COLO668 (cell line): ENCODE measurements around the gene CCK.

Source experiments
- DNase-seq: peaks from one replicate; lab custom pipeline; 2025; ENCODE audit not compliant: unreplicated experiment; lab: John Stamatoyannopoulos, UW

The CCK gene

GRCh38 chr3:42226470-42227425 lies 39.2 kb downstream of the CCK start:
- DNase-seq: no peak

DNA sequence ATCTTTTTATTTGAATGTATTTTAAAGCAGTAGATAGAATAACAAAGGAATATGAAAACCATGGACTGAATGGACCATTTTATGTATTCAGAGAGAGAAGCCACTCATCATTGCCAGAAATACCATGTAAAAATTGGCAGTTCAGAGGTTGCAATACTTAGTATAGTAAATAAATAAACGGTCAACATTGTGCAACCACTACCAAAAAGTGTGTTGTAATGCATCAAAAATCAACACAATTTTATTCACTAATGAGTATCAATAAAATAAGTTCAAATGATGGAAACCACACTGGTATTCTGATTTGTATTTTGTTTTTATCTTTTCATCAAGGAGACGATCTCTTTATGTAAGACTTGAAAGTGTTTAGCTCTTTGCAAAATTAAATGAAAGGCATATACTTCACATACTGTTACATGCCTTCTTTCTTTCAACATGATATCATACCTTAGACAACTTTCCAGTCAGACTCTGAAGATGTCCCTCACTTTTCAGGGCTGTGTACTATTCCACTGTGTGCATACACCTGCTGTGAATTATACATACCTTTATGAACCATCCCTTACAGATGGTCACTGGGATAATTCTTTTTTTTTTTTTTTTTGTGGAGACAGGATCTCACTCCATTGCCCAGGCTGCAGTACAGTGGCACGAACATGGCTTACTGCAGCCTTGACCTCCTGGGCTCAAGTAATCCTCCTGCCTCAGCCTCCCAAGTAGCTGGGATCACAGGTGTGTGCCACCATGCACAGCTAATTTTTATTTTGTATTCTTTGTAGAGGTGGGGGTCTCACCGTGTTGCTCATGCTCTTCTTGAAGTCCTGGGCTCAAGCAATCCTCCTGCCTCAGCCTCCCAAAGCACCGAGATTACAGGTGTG lies 40.3 kb downstream of the CCK start:
- no peak for DNase-seq

DNA sequence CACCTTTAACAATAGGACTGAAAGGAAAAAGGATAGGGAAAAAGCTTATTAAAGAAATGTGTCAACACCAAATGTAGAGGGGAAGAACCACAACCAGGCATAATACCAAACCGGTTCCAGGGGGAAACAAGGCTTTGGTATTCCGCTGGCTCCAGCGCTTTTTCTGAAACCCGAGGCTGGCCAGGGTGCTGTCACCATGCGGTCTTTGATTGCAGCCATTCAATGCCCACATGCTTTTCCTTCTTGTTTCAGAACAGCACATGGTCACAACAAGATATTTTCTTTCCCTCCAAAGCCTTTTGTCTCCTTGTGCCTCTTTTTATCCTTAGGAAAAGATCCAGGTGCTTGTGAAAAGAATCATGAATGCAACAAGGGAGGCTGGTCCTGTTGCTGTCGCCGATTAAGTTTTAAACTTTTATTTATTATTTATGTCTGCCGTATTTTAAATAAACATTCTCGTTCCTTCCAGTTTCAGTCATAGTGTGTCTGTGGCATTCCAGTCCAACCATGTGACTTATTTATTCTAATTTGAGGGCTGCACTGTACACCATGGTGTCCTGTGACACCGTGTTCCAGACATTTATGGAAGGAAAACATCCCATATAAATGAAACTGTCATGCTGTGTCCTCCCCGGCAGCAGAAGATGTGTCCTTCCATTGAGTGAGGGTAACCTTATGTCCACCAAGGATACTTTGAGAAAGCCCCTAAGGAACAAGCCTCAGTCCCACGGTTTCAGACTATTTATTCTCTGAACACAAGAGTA lies 41.1 kb downstream of the CCK start:
- DNase-seq: no peak

GRCh38 chr3:42224178-42224577 lies 41.8 kb downstream of the CCK start:
- DNase-seq: no peak

GRCh38 chr3:42222942-42223693 lies 42.9 kb downstream of the CCK start:
- DNase-seq: no peak

- DNase-seq: no peak
Measured at GRCh38 chr3:42220436-42221121, 45.4 kb downstream of the CCK start.

DNA sequence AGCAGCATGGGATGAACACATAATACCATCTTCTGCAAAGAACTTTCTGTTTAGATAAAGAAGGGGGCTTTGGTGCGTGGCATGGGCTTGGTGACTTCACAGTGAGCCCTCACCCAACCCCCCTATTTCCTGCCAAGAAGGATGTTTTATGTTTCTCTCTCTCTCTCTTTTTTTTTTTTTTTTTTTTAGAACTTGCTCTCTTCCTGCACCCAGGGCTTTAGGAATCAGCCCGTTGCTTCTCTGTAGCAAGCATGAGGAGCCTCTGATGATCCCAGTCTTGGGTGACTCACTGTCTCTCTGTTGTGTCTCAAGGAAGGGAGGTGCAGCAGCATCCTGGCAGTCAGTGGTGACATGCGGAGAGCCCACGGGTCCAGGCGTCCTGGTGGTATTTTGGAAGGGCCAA lies 49.1 kb downstream of the CCK start:
- no peak for DNase-seq

GRCh38 chr3:42216302-42216701 lies 49.7 kb downstream of the CCK start:
- no peak for DNase-seq

- no peak for DNase-seq
Measured at GRCh38 chr3:42214565-42215283, 51.3 kb downstream of the CCK start.

DNA sequence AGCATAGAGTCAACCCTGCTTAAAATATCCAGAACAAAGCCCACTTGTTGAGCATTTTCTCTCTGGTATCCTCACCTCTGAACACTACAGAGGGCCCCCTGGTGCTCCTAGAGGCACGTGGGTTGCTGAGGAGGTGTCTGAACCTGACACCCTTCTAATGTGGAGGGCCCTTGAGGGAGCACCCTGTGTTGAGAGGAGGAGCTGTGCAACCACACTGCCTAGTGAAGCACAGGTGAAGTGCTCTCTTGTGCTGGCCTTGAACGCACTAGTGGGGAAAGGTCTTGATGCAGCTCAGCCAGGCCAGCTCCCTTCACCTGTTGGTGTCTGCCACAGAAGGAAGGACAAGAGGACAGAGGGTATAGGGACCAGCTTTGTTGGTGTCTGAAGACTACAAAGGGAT lies 51.9 kb downstream of the CCK start:
- peak; percentile 6 for DNase-seq

DNA sequence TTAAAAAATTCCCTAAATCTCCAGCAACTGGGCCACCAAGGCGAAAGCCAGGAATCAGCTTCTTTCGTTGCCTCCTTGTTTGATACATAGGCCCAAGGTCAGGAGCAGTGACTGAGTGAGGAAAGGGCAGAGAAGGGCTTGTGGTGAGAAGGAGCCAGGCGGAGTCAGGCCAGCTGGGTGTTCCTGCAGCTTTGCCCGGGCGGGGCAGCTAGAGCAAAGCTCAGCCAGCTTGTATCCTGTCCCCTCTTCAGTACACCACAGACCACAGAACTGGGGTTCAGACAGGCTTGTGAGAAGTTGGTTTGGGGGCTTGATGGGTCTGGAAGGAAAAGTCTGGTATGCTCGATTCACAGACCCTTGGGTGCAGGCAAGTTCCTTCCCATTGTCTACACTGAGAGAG lies 52.6 kb downstream of the CCK start:
- DNase-seq: no peak

DNA sequence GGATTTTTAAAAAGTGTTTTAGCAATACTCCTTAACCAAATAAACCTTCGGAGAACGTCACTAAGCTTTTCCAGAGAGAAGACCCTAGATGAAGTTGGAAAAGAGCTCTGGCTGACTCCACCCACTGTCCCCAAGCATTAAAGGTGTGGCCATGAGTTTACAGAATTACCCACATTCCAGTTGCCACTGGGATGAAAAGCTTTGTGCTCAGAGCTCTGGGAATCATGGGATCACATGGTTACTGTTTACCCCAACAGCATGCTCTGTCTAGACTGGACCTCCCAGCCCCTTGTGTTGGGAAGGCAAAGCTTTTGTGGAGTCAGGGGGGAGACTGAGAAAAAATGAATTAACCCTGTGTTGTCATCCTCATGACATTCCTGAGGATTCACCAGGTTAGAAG lies 55.3 kb downstream of the CCK start:
- DNase-seq: no peak

DNA sequence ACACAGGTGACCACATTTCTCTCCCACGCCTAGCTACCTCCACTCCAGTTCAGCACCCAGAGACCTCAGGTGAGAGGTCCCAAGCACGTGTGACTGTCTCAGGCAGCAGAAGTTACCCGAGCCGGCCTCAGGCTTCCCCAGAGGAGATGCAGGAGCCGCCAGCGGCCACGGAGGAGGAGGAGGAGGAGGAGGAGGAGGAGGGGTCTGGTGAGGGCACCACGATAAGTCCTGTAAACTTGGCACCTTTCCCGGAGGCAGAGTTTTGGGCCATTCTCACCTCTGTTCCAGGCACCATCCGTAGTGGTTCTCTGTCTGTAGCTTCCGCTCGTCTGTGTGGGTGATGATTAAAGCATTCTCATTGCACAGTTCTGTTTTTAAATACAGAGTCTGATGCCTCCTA lies 56.1 kb downstream of the CCK start:
- no peak for DNase-seq
